Left lung (tissue), 10 donors: ENCODE data around the gene DIPK1B. TPM values are rescaled to one million over a fixed set of nuclear protein-coding genes. Genes with fewer than 3 reads are reported as not detected.

ENCODE experiments used
- ATAC-seq: fragments of 200-7000 bp; cut with Tn5 transposase; one replicate; pipeline ENCODE4 v1.9.1; 2020; ENCODE audit warnings: moderate library complexity
- DNase-seq, 4 donors: peaks; one replicate each; pipeline ENCODE4 v3.0.0-alpha.2; 2013 to 2020
- H3K27ac ChIP-seq, 2 donors: fragments of 200-600 bp; sonication (generic) in 1 of 2; one replicate each; pipeline versions ENCODE4 v1.5.0 to v1.8.0; 2020 to 2021
- H3K27me3 ChIP-seq, 2 donors: fragments of 200-600 bp; sonication (generic) in 1 of 2; one replicate each; pipeline versions ENCODE4 v1.5.0 to v1.8.0; 2020 to 2021
- H3K36me3 ChIP-seq, 2 donors: fragments of 200-600 bp; sonication (generic) in 1 of 2; one replicate each; pipeline versions ENCODE4 v1.5.0 to v1.8.0; 2020 to 2021
- H3K4me1 ChIP-seq, 2 donors: fragments of 200-600 bp; one replicate each; pipeline ENCODE4 v1.8.0; 2021
- H3K4me3 ChIP-seq, 2 donors: fragments of 200-600 bp; sonication (generic) in 1 of 2; one replicate each; pipeline versions ENCODE4 v1.5.0 to v1.8.0; 2020 to 2021; ENCODE audit warnings: mild to moderate bottlenecking in 1 of 2
- H3K9me3 ChIP-seq, 2 donors: fragments of 200-600 bp; sonication (generic) in 1 of 2; one replicate each; pipeline versions ENCODE4 v1.5.0 to v1.8.0; 2020 to 2021
- CTCF ChIP-seq, 2 donors: fragments of 200-600 bp; sonication (generic) in 1 of 2; IDR thresholded peaks; one replicate each; pipeline versions ENCODE4 v1.5.0 to v1.8.0; 2021; ENCODE audit warnings: antibody characterized with exemption in 2 of 2
- intact Hi-C, 2 donors: fragments of 100-400 bp; cut with DNase I; formaldehyde crosslinking; loops; one replicate each; pipeline versions ENCODE4 v1.11.2 to v1.14.2; 2022
- polyA plus RNA-seq, 6 donors: library from polyadenylated mRNA; unstranded; fragments of 120-200 nt; gene quantifications; one replicate each; pipeline ENCODE4 v1.2.1, GENCODE V29; 2013; ENCODE audit not compliant: insufficient read length in 6 of 6
- total RNA-seq, 2 donors: library from RNA; stranded (reverse); fragmentation: NEBNext Ultra II Directional; extraction: Animal tissue kit (Norgen Biotek cat#: 25700); gene quantifications; one replicate each; pipeline ENCODE4 v1.2.1, GENCODE V29; 2021
- donor health status: DM: no; HTN: yes; CAD: no.
- donor health status: DM: no; HTN: no; CAD: no.

The DIPK1B gene
- total and polyA plus RNA-seq, 8 donors, result 12.6 to 37.4 (median 28.6) TPM

GRCh38 chr9:136681945-136682699 is 30.2 kb upstream of the DIPK1B start:
- intact Hi-C loops, result no loop called here
- TF ChIP-seq CTCF (IDR thresholded peaks at IDR 0.05), result no peak
- H3K36me3 ChIP-seq, result peaks cover 0 to 11% of the 10 kb centered on the region in 2 donors
- no peaks in the 10 kb centered on the region for H3K9me3 ChIP-seq
- DNase-seq (no peak), ATAC-seq (no peak)
- no peak overlapping the region for H3K4me3 ChIP-seq
- no peaks in the 10 kb centered on the region for H3K27me3 ChIP-seq
- H3K27ac ChIP-seq, result no peak overlapping the region
- H3K4me1 ChIP-seq, result peaks cover 21 to 81% of the 10 kb centered on the region in 2 donors

- no peak for TF ChIP-seq CTCF (IDR thresholded peaks at IDR 0.05)
- Histone ChIP-seq H3K4me3 (no peak overlapping the region), H3K27me3 (no peaks in the 10 kb centered on the region), H3K27ac (no peak overlapping the region), H3K9me3 (no peaks in the 10 kb centered on the region), H3K4me1 (peaks cover 21 to 82% of the 10 kb centered on the region in 2 donors), H3K36me3 (peaks cover 0 to 5% of the 10 kb centered on the region in 2 donors)
- DNase-seq, result no peak
- intact Hi-C loops, result no loop called here
- no peak for ATAC-seq
These were observed 29.7 kb upstream of the DIPK1B start for GRCh38 chr9:136682710-136683109.

- peaks cover 27 to 82% of the 10 kb centered on the region in 2 donors for H3K4me1 ChIP-seq
- H3K4me3 ChIP-seq, result no peak overlapping the region
- no peaks in the 10 kb centered on the region for H3K27me3 ChIP-seq
- no peaks in the 10 kb centered on the region for H3K9me3 ChIP-seq
- TF ChIP-seq CTCF (IDR thresholded peaks at IDR 0.05), result no peak
- no peak for ATAC-seq
- intact Hi-C loops, result no loop called here
- DNase-seq, result no peak
- H3K36me3 ChIP-seq, result peaks cover 0 to 5% of the 10 kb centered on the region in 2 donors
- no peak overlapping the region for H3K27ac ChIP-seq
These were observed 29.1 kb upstream of the DIPK1B start for GRCh38 chr9:136683173-136683745.

GRCh38 chr9:136683755-136684154 is 28.6 kb upstream of the DIPK1B start:
- H3K9me3 ChIP-seq, result no peaks in the 10 kb centered on the region
- H3K4me3 ChIP-seq, result no peak overlapping the region
- intact Hi-C loops, result no loop called here
- peaks cover 0 to 5% of the 10 kb centered on the region in 2 donors for H3K36me3 ChIP-seq
- ATAC-seq (no peak), DNase-seq (no peak)
- no peak for TF ChIP-seq CTCF (IDR thresholded peaks at IDR 0.05)
- H3K27me3 ChIP-seq, result no peaks in the 10 kb centered on the region
- peaks cover 28 to 82% of the 10 kb centered on the region in 2 donors for H3K4me1 ChIP-seq
- H3K27ac ChIP-seq, result no peak overlapping the region

GRCh38 chr9:136684339-136684738 is 28.0 kb upstream of the DIPK1B start:
- DNase-seq (no peak), ATAC-seq (no peak)
- no peak for TF ChIP-seq CTCF (IDR thresholded peaks at IDR 0.05)
- Histone ChIP-seq H3K27ac (no peak overlapping the region), H3K4me1 (peaks cover 28 to 82% of the 10 kb centered on the region in 2 donors), H3K27me3 (no peaks in the 10 kb centered on the region), H3K9me3 (no peaks in the 10 kb centered on the region), H3K4me3 (no peak overlapping the region), H3K36me3 (peaks cover 0 to 5% of the 10 kb centered on the region in 2 donors)
- intact Hi-C loops, result no loop called here
